Measurements from ENCODE around the gene MRPL28. TPM values are rescaled to one million over a fixed set of nuclear protein-coding genes. Genes with fewer than 3 reads are reported as not detected.
"Not testable (repeated sequence)": the region's sequence is repeated elsewhere in the genome, so short reads cannot be mapped to it uniquely, and the experiment has no call there.

MRPL28 gene
- total RNA-seq, 1 donor from 2014 or later = 112 TPM

DNA sequence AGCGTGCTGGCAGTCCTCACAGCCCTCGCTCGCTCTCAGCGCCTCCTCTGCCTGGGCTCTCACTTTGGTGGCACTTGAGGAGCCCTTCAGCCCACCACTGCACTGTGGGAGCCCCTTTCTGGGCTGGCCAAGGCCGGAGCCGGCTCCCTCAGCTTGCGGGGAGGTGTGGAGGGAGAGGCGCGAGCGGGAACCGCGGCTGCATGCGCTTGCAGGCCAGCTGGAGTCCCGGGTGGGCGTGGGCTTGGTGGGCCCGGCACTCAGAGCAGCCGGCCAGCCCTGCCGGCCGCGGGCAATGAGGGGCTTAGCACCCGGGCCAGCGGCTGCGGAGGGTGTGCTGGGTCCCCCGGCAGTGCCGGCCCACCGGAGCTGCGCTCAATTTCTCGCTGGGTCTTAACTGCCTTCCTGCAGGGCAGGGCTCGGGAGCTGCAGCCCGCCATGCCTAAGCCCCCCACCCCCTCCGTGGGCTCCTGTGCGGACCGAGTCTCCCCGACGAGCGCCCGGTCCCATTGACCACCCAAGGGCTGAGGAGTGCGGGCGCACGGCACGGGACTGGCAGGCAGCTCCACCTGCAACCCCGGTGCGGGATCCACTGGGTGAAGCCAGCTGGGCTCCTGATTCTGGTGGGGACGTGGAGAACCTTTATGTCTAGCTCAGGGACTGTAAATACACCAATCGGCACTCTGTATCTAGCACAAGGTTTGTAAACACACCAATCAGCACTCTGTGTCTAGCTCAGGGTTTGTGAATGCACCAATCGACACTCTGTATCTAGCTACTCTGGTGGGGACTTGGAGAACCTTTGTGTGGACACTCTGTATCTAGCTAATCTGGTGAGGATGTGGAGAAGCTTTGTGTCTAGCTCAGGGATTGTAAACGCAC, 29.0 kb downstream of the MRPL28 start:
- not testable (repeated sequence) for DNase-seq (ENCODE audit: extremely low read depth, low read depth, low spot score)

DNA sequence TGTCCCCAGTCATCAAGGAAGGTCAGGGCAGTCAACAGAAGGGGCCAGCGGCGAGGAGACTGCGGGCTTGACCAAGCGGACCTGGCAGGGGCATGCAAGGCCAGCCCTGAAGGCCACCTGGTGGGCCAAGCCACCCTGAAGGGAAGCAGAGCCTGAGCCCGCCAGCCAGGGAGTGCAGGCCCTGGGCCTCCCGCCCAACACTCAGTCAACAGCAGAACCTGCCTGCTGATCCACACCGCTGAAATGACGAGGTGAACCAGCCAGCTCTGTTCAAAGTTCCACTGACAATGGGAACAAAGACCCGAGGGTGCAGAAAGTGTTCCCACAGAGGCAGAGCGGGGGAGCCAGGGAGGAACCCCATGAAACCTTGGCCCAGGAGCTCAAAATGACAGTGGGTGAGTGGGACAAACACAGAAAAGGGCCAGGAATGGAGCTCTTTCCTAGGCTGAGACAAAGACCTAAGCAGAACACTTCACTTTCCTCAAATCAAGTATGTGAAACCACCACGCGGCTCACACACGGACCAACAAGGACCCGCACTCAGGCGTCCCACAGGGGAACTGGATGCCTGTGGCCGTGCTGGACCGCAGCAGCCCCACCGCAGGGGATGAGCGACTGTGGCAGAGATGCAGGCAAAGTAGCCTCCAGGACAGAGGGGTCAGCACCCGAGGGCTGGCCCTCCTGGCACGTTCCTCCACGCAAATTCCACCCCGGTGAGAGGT, 29.8 kb downstream of the MRPL28 start:
- DNase-seq (ENCODE audit: extremely low read depth, low read depth, low spot score) = no peak

DNA sequence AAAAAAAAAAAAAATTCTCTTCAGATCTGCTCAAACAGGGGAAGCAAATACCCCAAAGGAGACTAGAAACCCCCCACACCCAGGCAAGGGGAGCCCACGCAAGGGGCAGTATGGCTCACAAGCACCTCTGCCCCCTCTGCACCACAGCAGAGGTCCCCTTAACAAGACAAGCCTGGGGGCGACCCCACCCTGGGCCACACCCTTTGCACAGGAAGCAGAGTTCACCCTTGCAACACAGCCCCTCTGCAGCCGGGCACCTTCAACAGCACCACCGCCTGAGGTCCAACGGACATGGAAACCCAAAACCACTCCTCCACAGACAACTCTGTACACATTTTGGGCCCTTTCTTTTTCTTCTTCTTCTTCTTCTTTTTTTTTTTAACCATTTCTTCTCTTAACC, 30.7 kb downstream of the MRPL28 start:
- DNase-seq (ENCODE audit: extremely low read depth, low read depth, low spot score) = no peak

DNA sequence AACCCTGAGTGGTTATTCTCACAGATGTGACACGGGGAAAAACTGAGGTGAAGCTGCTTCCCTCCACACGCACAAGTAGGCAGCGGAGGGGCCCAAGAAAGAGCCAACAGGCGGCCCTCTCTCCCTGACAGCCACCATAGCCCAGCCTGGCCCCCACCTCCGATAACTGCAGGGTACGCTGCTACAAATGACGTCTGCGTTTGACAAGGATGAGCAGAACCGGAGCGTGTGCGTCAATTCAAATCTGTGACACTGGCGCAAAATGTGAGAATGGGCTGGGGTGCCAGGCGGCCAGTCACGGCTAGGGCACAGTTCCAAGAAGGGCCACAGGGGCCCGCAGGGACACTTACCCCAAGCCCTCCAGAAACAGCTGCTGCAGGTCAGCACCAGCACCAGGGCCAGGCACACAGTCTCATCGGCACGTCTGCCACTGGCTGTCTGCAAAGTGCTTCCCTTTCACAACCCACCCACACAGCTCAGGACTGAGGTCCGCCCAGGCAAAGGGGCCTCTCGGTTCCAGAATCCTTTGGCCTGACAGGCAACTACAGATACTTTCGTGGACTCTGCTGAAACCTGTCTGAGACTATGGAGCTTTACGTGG, 32.3 kb downstream of the MRPL28 start:
- DNase-seq (ENCODE audit: extremely low read depth, low read depth, low spot score) = no peak

DNA sequence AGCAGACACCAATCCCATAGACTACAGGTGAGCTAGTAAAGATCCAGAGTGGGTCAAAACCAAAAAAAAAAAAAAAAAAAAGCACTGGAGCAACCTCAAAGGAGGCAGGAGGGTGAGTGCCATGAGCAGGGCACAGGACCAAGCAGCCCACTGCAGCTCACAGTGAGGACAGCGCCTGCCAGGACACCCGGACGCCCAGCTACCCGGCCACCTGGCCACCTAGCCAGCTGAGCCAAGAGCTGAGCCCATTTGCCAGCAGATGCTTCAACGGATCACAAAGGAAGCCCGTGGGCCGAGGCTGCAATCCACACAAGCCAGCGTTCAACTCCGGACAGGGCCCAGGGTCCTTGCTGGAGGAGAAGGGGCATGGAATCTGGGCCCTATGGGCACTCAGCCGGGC, 32.9 kb downstream of the MRPL28 start:
- no peak for DNase-seq (ENCODE audit: extremely low read depth, low read depth, low spot score)

DNA sequence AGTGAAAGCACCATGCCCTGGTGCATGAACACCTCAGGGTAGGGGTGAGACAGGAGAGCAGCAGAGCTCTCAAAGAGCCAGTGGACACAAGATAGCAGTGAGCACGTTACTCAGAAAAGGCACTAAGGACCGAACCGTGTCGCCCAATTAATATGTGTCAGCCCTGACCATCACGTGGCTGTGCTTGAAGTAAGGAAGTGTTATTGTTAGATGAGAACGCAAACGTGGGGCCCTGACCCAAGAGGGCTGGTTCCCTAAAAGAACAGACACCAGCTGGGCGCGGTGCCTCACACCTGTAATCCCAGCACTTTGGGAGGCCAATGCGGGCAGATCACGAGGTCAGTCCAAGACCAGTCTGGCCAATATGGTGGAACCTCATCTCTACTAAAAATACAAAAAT, 34.1 kb downstream of the MRPL28 start:
- no peak for DNase-seq (ENCODE audit: extremely low read depth, low read depth, low spot score)

DNA sequence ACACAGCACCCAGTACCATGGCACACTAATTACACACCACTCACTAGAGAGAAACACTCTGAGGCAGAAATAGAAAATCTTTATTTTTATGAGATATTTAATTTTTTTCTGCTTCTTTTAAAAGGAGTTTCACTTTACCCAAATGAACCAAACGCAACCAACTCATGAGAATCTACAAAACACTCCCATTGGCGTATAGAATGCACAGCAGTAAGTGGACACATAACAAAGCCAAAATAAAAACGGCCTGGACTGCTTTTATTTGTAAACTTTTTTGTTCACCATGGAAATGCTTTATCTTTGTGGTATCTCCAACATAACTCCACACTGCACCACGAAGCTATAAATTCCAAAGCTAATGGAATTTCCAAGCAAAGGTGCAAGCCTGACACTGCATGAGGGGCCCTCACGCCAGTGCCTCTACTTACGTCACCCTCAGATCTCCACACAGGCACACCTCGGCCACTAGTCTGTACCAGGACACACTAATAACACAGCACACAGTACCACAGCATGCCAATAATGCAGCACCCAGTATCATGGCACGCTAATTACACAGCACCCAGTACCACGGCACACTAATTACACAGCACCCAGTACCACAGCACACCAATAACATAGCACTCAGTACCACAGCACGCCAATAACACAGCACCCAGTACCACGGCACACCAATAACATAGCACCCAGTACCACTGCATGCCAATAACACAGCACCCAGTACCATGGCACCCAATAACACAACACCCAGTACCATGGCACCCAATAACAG, 35.3 kb downstream of the MRPL28 start:
- not testable (repeated sequence) for DNase-seq (ENCODE audit: extremely low read depth, low read depth, low spot score)

DNA sequence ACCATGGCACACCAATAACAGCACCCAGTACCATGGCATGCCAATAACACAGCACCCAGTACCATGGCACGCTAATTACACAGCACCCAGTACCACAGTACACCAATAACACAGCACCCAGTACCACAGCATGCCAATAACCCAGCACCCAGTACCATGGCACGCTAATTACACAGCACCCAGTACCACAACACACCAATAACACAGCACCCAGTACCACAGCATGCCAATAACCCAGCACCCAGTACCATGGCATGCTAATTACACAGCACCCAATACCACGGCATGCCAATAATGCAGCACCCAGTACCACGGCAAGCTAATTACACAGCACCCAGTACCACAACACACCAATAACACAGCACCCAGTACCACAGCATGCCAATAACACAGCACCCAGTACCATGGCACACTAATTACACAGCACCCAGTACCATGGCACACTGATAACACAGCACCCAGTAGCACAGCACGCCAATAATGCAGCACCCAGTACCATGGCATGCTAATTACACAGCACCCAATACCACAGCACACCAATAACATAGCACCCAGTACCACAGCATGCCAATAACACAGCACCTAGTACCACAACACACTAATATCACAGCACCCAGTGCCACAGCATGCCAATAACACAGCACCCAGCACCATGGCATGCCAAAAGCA, 36.0 kb downstream of the MRPL28 start:
- DNase-seq (ENCODE audit: extremely low read depth, low read depth, low spot score) = not testable (repeated sequence)

DNA sequence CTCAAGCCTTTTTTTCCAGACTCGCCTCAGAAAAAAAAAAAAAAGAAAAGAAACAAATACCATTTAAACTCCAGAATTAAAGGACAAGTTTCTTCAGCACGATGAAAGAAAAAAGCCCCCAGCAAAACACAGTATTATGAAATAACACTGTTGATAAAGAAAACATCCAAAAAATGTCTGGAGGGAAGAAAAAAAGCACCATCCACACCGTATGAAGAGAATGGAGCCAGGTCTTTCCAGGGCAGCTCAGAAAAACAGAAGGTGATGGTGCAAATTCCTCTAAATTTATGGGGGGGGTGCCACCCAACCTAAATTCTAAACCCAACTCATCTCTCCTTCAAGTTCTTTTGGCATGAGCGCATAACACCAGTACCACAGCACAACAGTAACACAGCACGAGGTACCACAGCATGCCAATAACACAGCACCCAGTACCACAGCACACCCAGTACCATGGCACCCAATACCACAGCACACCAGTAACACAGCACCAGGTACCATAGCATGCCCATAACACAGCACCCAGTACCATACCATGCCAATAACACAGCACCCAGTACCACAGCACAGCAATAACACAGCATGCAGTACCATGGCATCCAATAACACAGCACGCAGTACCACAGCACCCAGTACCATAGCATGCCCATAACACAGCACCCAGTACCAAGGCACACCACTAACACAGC, 36.8 kb downstream of the MRPL28 start:
- DNase-seq (ENCODE audit: extremely low read depth, low read depth, low spot score) = no peak

DNA sequence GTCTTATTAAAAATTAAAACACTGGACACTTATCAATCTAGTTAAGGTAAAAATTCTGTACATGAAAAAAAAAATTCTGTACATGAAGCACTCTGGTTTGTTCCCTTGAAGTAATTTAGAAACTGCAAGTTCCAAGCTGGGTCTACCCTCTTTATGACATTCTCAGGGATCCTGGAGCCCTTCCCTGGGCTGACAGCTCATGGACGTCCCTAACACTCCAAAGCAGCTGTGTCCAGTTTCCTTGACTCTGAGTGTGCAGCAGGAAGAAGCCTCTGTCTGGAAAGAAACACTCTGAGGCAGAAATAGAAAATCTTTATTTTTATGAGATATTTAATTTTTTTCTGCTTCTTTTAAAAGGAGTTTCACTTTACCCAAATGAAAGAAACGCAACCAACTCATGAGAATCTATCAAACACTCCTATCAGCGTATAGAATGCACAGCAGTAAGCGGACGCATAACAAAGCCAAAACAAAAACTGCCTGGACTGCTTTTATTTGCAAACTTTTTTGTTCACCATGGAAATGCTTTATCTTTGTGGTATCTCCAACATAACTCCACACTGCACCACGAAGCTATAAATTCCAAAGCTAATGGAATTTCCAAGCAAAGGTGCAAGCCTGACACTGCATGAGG, 39.0 kb downstream of the MRPL28 start:
- not testable (repeated sequence) for DNase-seq (ENCODE audit: extremely low read depth, low read depth, low spot score)

DNA sequence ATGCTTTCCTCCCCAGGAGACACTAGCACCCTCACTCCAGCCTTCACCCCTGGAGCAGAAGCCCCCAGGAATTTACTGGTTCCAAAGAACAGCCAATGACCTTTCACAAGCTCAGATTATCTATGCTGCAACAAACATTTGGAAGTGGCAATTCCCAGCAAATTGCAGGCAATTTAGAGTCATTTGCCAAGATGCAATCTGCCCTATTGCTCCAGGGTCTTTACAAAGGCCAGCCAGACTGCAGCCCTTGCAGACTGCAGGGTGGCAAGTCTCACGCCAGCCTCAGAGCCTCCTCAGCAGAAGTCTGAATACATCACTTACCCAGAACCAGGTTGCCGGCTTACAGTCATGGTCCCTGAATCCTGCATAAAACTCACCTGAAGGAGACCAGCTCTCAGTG, 39.6 kb downstream of the MRPL28 start:
- DNase-seq (ENCODE audit: extremely low read depth, low read depth, low spot score) = no peak

DNA sequence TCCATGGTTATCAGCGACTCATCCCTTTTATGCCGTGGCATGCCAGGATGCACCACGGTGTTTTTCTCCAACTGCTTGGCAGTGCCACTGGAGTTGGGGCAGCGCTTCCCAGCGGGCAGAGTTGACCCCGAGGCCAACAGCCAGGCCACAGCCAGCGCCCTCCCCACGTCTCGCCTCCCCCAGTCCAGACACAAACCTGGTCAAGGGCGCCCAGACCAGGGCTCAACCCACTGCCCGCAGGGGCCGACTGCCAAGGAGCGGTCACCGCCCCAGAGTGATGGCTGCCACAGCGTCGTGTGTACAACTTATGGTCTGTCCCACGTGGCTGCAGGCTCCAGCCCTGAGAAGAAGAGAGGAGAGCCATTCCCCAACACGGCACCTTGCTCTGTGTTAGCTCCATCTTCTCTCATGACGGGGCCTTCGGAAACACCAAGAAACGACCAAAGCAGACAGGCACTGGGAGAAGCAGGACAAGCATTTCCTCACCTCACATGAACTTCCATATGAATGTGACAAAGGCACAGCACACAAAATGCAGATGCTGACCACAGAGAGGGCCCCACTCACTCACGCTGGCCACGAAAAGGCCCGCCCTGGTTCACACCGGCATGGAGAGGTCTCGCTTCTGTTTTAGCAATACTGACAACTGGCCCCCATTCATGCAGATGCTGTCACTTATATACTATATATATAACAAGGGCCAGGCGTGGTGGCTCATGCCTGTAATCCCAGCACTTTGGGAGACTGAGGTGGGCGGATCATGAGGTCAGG, 44.8 kb downstream of the MRPL28 start:
- no peak for DNase-seq (ENCODE audit: extremely low read depth, low read depth, low spot score)

DNA sequence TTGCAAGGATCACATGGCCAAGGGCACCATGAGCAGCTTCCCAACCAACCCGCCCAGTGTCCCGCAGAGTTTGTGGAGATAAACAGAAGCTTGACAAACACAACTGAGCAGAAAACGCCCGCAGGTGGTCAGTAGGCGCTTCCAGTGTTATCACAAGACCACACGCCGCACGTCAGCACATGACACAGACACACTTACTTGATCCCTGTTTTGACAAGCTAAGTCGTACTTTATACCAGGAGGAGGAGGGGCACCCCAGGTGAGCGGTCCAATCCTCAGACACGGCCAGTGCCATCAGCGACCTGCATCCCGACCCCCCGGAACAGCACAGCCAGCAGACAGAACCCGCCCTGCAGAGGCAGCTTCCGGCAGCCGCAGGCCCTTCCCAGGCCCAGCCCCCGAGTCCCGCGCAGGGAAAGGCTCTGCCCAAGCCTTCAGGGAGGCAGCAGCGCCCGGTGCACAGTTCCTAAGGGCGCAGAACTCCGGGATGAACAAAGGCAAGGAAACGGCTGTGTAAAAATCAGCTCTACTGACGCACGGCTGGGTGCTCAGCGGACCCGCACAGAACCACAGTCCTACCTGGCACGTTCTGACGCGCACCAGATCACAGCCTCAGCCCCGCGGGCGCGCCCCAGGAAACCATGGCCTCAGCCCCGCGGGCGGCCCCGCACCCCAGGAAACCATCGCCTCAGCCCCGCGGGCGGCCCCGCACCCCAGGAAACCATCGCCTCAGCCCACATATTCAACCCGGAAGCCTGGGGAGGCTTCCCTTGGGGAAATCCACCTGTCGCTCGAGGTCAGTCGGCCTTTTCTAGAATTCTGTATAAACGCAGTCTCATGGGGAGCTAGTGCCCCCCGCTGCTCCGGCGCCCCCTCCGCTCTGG, 45.6 kb downstream of the MRPL28 start:
- no peak for DNase-seq (ENCODE audit: extremely low read depth, low read depth, low spot score)

DNA sequence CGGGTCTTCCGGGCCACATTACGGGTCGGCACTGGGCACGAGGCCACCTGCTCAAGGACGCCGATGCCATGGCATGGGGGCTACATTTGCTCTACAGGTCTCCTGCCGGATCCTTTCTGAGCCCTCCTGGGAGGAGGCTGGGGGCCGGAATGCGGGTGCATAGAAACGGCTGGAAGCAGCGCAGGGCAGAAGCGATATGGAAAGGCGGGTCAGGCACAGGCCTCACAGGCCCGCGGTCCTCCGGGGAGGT, 46.2 kb downstream of the MRPL28 start:
- DNase-seq (ENCODE audit: extremely low read depth, low read depth, low spot score) = no peak

DNA sequence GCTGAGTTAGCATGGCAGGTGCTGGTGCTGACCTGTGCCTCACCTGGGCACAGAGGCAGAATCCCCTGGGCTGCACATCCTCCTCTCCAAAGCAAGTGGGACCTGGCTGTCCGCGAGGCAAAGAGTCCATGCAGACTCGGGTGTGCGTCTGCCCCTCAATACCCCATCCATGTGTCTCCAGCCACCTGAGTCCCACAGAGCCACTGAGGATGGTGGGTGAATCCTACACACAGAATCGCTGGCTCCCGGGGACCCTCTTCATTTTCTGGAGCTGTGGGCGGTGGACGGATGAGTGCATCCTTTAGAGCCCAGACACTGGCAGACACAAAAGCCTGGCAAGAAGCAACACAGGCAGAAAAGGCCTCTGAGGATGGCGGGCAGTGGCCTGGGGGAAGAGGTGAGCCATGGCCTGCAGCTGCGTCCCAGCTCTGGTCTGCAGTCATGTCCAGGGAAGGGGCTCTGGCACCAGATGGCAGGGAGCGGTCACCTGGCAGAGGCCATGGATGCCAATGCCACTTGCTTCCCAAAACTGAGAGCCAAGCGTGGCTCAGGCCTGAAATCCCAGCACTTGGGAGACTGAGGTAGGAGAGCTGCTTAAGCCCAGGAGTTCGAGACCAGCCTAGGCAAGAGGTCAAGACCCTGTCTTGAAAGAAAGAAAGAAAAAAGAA, 47.7 kb downstream of the MRPL28 start:
- DNase-seq (ENCODE audit: extremely low read depth, low read depth, low spot score) = no peak

DNA sequence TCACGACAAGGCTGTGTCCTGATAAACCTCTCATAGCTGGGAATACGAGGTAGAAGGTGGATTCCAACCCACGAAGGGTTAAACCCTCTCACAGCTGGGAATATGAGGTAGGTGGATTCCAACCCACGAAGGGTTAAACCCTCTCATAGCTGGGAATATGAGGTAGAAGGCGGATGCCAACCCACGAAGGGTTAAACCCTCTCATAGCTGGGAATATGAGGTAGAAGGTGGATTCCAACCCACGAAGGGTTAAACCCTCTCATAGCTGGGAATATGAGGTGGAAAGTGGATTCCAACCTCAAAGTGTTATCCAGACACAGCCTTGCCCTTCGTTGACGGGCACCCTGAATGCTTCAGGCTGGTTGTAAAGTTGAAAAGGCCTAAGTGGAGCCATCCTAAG, 48.8 kb downstream of the MRPL28 start:
- no peak for DNase-seq (ENCODE audit: extremely low read depth, low read depth, low spot score)

DNA sequence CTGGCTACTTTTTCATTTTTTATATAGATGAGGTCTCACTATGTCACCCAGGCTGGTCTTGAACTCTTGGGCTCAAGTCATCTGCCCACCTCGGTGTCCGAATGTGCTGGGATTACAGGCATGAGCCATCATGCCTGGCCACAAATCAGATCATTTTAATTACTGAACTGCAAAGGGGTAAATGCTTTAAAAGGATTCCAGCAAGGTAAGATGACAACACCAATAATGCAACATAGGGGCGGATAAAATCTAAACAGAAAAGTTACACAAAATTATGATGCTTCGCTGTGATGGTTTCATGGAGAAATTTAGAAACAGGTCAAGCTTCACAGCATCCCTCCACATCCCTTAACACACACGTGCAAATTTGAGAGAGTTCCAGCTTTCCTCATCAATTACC, 50.1 kb downstream of the MRPL28 start:
- no peak for DNase-seq (ENCODE audit: extremely low read depth, low read depth, low spot score)
